GM23338 (cell line): ENCODE results near the gene C10orf71. TPM values are rescaled to one million over a fixed set of nuclear protein-coding genes. Genes with fewer than 3 reads are reported as not detected.

Experiments
- ATAC-seq: fragments of 200-7000 bp; cut with Tn5 transposase; 3 replicates; pipeline ENCODE4 v1.9.1; 2020
- DNase-seq: peaks from one replicate; pipeline ENCODE4 v3.0.0-alpha.2; 2015; ENCODE audit warnings: low spot score
- H2AFZ ChIP-seq: fragments of 200-600 bp; sonication (generic); 2 replicates; pipeline ENCODE4 v1.8.0; 2016; ENCODE audit warnings: antibody characterized with exemption, mild to moderate bottlenecking, moderate library complexity
- H3F3A ChIP-seq: fragments of 200-600 bp; sonication (generic); replicated peaks from 2 replicates; pipeline ENCODE4 v1.8.0; 2017; ENCODE audit warnings: antibody characterized with exemption, mixed run types, low read depth
- H3K27ac ChIP-seq: fragments of 200-600 bp; sonication (generic); 2 replicates; pipeline ENCODE4 v1.6.1; 2016; ENCODE audit warnings: low read depth
- H3K27me3 ChIP-seq: fragments of 200-600 bp; sonication (generic); 2 replicates; pipeline ENCODE4 v1.8.0; 2016; ENCODE audit warnings: mild to moderate bottlenecking, mixed run types, moderate library complexity; ENCODE audit not compliant: insufficient read depth
- H3K36me3 ChIP-seq: fragments of 200-600 bp; sonication (generic); 2 replicates; pipeline ENCODE4 v1.8.0; 2016; ENCODE audit warnings: mild to moderate bottlenecking; ENCODE audit not compliant: insufficient read depth
- H3K4me1 ChIP-seq: fragments of 200-600 bp; sonication (generic); 2 replicates; pipeline ENCODE4 v1.8.0; 2016; ENCODE audit warnings: mild to moderate bottlenecking, moderate library complexity; ENCODE audit not compliant: insufficient read depth
- H3K4me2 ChIP-seq: fragments of 200-600 bp; sonication (generic); 2 replicates; pipeline ENCODE4 v1.7.1; 2017; ENCODE audit warnings: mixed run types
- H3K4me3 ChIP-seq: fragments of 200-600 bp; sonication (generic); 2 replicates; pipeline ENCODE4 v1.6.1; 2016; ENCODE audit warnings: mixed run types
- H3K79me2 ChIP-seq: fragments of 200-600 bp; sonication (generic); replicated peaks from 2 replicates; pipeline ENCODE4 v1.8.0; 2017; ENCODE audit warnings: mild to moderate bottlenecking; ENCODE audit not compliant: insufficient read depth
- H3K9me2 ChIP-seq: fragments of 200-600 bp; sonication (generic); 2 replicates; pipeline ENCODE4 v1.8.0; 2017; ENCODE audit not compliant: insufficient read depth
- H4K20me1 ChIP-seq: fragments of 200-600 bp; sonication (generic); replicated peaks from 2 replicates; pipeline ENCODE4 v1.8.0; 2017; ENCODE audit warnings: mild to moderate bottlenecking; ENCODE audit not compliant: insufficient read depth
- H3K27ac Mint-ChIP-seq: 2 replicates; pipeline ENCODE4 v1.8.0; 2020; ENCODE audit warnings: inconsistent platforms, mild to moderate bottlenecking, moderate library complexity, mixed read lengths
- H3K27me3 Mint-ChIP-seq: 3 replicates; pipeline ENCODE4 v1.8.0; 2022; ENCODE audit warnings: low read depth, mild to moderate bottlenecking, moderate library complexity, mixed read lengths, inconsistent platforms; ENCODE audit not compliant: insufficient read depth, poor library complexity
- H3K36me3 Mint-ChIP-seq: 3 replicates; pipeline ENCODE4 v1.8.0; 2021; ENCODE audit warnings: low read depth, mild to moderate bottlenecking, inconsistent platforms, moderate library complexity, mixed read lengths
- H3K4me1 Mint-ChIP-seq: 3 replicates; pipeline ENCODE4 v1.8.0; 2020; ENCODE audit warnings: mild to moderate bottlenecking, inconsistent platforms, mixed read lengths
- H3K4me3 Mint-ChIP-seq: 3 replicates; pipeline ENCODE4 v1.8.0; 2021; ENCODE audit warnings: moderate library complexity, mild to moderate bottlenecking, inconsistent platforms, mixed read lengths
- H3K9me3 Mint-ChIP-seq: 3 replicates; pipeline ENCODE4 v1.8.0; 2020; ENCODE audit warnings: moderate library complexity, mild to moderate bottlenecking, inconsistent platforms, mixed read lengths
- CREB1 ChIP-seq: fragments of 250-450 bp; sonication (Bioruptor Pico); IDR thresholded peaks from 2 replicates; pipeline ENCODE4 v1.5.0; 2020; ENCODE audit warnings: low read depth, mild to moderate bottlenecking, moderate library complexity
- EZH2 ChIP-seq: fragments of 200-600 bp; sonication (generic); IDR thresholded peaks from one replicate; pipeline ENCODE4 v1.8.0; 2017; ENCODE audit warnings: antibody characterized with exemption, mild to moderate bottlenecking, low read depth; ENCODE audit not compliant: unreplicated experiment
- EZH2phosphoT487 ChIP-seq: fragments of 200-600 bp; sonication (generic); IDR thresholded peaks from one replicate; pipeline ENCODE4 v1.8.1; 2018; ENCODE audit warnings: antibody characterized with exemption; ENCODE audit not compliant: unreplicated experiment
- JUNB ChIP-seq: IDR thresholded peaks from one replicate; pipeline ENCODE4 v1.6.1; 2016; ENCODE audit warnings: antibody characterized with exemption; ENCODE audit not compliant: unreplicated experiment
- NANOG ChIP-seq: IDR thresholded peaks from 2 replicates; pipeline ENCODE4 v1.6.1; 2016; ENCODE audit warnings: antibody characterized with exemption, borderline replicate concordance
- POLR2AphosphoS5 ChIP-seq: IDR thresholded peaks from 2 replicates; pipeline ENCODE4 v1.6.1; 2016; ENCODE audit warnings: antibody characterized with exemption, low read depth
- STAT1 ChIP-seq: IDR thresholded peaks from one replicate; pipeline ENCODE4 v1.6.1; 2016; ENCODE audit warnings: antibody characterized with exemption; ENCODE audit not compliant: unreplicated experiment
- ZNF114 ChIP-seq: fragments of 250-450 bp; sonication (Bioruptor Pico); IDR thresholded peaks from 2 replicates; pipeline ENCODE4 v1.5.0; 2020; ENCODE audit warnings: mild to moderate bottlenecking, moderate library complexity
- ZNF331 ChIP-seq: fragments of 250-450 bp; sonication (Bioruptor Pico); IDR thresholded peaks from 2 replicates; pipeline ENCODE4 v1.5.0; 2020; ENCODE audit warnings: low read depth, mild to moderate bottlenecking, moderate library complexity
- polyA plus RNA-seq: library from polyadenylated mRNA; unstranded; fragments of >200 nt; fragmentation: Nextera tagmentation; extraction: Ambion mirVana; gene quantifications from 2 replicates; pipeline ENCODE4 v1.2.1, GENCODE V29; 2016
- total RNA-seq: library from RNA; depleted of rRNA; stranded (reverse); fragments of >200 nt; shearing (Covaris generic); gene quantifications from 2 replicates; pipeline ENCODE4 v1.2.3, GENCODE V29; 2014
- TF ChIP-seq, protein P1 (sequence below): fragments of 250-450 bp; sonication (Bioruptor Pico); IDR thresholded peaks from 2 replicates; pipeline ENCODE4 v1.5.0; 2020; ENCODE audit warnings: mild to moderate bottlenecking, moderate library complexity
- TF ChIP-seq, protein P2 (sequence below): IDR thresholded peaks from one replicate; pipeline ENCODE4 v1.6.1; 2018; ENCODE audit warnings: antibody characterized with exemption; ENCODE audit not compliant: unreplicated experiment
- TF ChIP-seq, protein P3 (sequence below), 2 experiments: fragments of 200-600 bp in 1 of 2; sonication (generic) in 1 of 2; conservative IDR thresholded peaks; 2 replicates each; pipeline versions ENCODE4 v1.5.1 to v1.6.1; 2016 to 2017; ENCODE audit warnings: antibody characterized with exemption in 2 of 2, low read depth in 2 of 2, mild to moderate bottlenecking in 2 of 2, moderate library complexity in 1 of 2
- TF ChIP-seq, protein P4 (sequence below): IDR thresholded peaks from 2 replicates; pipeline ENCODE4 v1.6.1; 2016; ENCODE audit warnings: antibody characterized with exemption

C10orf71 gene
- total and polyA plus RNA-seq, 2 experiments from 2014 or later, result not detected

DNA sequence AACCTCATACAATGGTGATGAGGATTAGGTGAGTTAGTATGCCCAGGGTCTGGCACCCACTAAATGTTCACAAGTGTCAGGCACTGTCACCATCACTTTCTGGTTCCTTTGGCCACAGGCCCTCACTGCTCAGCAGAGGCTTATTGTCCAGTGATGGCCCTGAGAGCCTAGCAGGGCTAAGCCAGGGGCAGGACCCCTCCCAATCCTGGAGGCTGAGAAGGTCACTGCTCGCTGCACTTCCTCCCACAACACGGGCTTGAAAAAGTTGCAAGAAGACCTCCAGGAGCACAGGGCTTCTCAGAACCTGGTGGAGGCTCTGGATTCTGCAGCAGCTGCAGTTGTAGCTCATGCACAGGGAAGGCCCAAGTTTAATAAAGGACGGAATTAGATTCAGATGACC is 48.9 kb downstream of the C10orf71 start:
- H3K9me3 Mint-ChIP-seq, result 0 out of 3 replicates have a peak, but pooled peaks cover 4% of the 10 kb centered on the region
- TF ChIP-seq, protein P1, sequence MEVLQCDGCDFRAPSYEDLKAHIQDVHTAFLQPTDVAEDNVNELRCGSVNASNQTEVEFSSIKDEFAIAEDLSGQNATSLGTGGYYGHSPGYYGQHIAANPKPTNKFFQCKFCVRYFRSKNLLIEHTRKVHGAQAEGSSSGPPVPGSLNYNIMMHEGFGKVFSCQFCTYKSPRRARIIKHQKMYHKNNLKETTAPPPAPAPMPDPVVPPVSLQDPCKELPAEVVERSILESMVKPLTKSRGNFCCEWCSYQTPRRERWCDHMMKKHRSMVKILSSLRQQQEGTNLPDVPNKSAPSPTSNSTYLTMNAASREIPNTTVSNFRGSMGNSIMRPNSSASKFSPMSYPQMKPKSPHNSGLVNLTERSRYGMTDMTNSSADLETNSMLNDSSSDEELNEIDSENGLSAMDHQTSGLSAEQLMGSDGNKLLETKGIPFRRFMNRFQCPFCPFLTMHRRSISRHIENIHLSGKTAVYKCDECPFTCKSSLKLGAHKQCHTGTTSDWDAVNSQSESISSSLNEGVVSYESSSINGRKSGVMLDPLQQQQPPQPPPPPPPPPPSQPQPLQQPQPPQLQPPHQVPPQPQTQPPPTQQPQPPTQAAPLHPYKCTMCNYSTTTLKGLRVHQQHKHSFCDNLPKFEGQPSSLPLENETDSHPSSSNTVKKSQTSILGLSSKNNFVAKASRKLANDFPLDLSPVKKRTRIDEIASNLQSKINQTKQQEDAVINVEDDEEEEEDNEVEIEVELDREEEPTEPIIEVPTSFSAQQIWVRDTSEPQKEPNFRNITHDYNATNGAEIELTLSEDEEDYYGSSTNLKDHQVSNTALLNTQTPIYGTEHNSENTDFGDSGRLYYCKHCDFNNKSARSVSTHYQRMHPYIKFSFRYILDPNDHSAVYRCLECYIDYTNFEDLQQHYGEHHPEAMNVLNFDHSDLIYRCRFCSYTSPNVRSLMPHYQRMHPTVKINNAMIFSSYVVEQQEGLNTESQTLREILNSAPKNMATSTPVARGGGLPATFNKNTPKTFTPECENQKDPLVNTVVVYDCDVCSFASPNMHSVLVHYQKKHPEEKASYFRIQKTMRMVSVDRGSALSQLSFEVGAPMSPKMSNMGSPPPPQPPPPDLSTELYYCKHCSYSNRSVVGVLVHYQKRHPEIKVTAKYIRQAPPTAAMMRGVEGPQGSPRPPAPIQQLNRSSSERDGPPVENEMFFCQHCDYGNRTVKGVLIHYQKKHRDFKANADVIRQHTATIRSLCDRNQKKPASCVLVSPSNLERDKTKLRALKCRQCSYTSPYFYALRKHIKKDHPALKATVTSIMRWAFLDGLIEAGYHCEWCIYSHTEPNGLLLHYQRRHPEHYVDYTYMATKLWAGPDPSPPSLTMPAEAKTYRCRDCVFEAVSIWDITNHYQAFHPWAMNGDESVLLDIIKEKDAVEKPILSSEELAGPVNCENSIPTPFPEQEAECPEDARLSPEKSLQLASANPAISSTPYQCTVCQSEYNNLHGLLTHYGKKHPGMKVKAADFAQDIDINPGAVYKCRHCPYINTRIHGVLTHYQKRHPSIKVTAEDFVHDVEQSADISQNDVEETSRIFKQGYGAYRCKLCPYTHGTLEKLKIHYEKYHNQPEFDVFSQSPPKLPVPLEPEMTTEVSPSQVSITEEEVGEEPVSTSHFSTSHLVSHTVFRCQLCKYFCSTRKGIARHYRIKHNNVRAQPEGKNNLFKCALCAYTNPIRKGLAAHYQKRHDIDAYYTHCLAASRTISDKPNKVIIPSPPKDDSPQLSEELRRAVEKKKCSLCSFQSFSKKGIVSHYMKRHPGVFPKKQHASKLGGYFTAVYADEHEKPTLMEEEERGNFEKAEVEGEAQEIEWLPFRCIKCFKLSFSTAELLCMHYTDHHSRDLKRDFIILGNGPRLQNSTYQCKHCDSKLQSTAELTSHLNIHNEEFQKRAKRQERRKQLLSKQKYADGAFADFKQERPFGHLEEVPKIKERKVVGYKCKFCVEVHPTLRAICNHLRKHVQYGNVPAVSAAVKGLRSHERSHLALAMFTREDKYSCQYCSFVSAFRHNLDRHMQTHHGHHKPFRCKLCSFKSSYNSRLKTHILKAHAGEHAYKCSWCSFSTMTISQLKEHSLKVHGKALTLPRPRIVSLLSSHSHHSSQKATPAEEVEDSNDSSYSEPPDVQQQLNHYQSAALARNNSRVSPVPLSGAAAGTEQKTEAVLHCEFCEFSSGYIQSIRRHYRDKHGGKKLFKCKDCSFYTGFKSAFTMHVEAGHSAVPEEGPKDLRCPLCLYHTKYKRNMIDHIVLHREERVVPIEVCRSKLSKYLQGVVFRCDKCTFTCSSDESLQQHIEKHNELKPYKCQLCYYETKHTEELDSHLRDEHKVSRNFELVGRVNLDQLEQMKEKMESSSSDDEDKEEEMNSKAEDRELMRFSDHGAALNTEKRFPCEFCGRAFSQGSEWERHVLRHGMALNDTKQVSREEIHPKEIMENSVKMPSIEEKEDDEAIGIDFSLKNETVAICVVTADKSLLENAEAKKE (CRISPR knock-in tag), result no peak
- TF ChIP-seq JUNB (no peak), STAT1 (no peak), ZNF331 (no peak), NANOG (no peak), ZNF114 (CRISPR knock-in tag) (no peak), CREB1 (CRISPR knock-in tag) (no peak), EZH2 (no peak), EZH2phosphoT487 (no peak), POLR2AphosphoS5 (no peak)
- TF ChIP-seq, protein P2, sequence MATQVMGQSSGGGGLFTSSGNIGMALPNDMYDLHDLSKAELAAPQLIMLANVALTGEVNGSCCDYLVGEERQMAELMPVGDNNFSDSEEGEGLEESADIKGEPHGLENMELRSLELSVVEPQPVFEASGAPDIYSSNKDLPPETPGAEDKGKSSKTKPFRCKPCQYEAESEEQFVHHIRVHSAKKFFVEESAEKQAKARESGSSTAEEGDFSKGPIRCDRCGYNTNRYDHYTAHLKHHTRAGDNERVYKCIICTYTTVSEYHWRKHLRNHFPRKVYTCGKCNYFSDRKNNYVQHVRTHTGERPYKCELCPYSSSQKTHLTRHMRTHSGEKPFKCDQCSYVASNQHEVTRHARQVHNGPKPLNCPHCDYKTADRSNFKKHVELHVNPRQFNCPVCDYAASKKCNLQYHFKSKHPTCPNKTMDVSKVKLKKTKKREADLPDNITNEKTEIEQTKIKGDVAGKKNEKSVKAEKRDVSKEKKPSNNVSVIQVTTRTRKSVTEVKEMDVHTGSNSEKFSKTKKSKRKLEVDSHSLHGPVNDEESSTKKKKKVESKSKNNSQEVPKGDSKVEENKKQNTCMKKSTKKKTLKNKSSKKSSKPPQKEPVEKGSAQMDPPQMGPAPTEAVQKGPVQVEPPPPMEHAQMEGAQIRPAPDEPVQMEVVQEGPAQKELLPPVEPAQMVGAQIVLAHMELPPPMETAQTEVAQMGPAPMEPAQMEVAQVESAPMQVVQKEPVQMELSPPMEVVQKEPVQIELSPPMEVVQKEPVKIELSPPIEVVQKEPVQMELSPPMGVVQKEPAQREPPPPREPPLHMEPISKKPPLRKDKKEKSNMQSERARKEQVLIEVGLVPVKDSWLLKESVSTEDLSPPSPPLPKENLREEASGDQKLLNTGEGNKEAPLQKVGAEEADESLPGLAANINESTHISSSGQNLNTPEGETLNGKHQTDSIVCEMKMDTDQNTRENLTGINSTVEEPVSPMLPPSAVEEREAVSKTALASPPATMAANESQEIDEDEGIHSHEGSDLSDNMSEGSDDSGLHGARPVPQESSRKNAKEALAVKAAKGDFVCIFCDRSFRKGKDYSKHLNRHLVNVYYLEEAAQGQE, result no peak
- TF ChIP-seq, protein P3, sequence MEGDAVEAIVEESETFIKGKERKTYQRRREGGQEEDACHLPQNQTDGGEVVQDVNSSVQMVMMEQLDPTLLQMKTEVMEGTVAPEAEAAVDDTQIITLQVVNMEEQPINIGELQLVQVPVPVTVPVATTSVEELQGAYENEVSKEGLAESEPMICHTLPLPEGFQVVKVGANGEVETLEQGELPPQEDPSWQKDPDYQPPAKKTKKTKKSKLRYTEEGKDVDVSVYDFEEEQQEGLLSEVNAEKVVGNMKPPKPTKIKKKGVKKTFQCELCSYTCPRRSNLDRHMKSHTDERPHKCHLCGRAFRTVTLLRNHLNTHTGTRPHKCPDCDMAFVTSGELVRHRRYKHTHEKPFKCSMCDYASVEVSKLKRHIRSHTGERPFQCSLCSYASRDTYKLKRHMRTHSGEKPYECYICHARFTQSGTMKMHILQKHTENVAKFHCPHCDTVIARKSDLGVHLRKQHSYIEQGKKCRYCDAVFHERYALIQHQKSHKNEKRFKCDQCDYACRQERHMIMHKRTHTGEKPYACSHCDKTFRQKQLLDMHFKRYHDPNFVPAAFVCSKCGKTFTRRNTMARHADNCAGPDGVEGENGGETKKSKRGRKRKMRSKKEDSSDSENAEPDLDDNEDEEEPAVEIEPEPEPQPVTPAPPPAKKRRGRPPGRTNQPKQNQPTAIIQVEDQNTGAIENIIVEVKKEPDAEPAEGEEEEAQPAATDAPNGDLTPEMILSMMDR (conservative IDR thresholded peaks at IDR 0.05; ENCODE audit: low read depth in 2 of 2), result no peak
- TF ChIP-seq, protein P4, sequence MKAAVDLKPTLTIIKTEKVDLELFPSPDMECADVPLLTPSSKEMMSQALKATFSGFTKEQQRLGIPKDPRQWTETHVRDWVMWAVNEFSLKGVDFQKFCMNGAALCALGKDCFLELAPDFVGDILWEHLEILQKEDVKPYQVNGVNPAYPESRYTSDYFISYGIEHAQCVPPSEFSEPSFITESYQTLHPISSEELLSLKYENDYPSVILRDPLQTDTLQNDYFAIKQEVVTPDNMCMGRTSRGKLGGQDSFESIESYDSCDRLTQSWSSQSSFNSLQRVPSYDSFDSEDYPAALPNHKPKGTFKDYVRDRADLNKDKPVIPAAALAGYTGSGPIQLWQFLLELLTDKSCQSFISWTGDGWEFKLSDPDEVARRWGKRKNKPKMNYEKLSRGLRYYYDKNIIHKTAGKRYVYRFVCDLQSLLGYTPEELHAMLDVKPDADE, result no peak
- no peaks in the 10 kb centered on the region for H4K20me1 ChIP-seq
- no peak overlapping the region for H3K4me2 ChIP-seq
- H3K4me1 ChIP-seq, result no peaks in the 10 kb centered on the region
- no peak overlapping the region for H3K27ac Mint-ChIP-seq
- H3K4me1 Mint-ChIP-seq, result no peaks in the 10 kb centered on the region
- H3K4me3 Mint-ChIP-seq, result no peak overlapping the region
- no peaks in the 10 kb centered on the region for H3F3A ChIP-seq
- no peak overlapping the region for H3K27ac ChIP-seq
- H3K36me3 Mint-ChIP-seq, result no peaks in the 10 kb centered on the region
- ATAC-seq (no peak), DNase-seq (no peak)
- no peak overlapping the region for H3K4me3 ChIP-seq
- no peaks in the 10 kb centered on the region for H3K36me3 ChIP-seq
- H3K9me2 ChIP-seq, result 0 out of 2 replicates have a peak, but pooled peaks cover 2% of the 10 kb centered on the region
- no peaks in the 10 kb centered on the region for H3K79me2 ChIP-seq
- H3K27me3 ChIP-seq, result no peaks in the 10 kb centered on the region
- no peak overlapping the region for H2AFZ ChIP-seq
- H3K27me3 Mint-ChIP-seq, result no peaks in the 10 kb centered on the region
